ENCODE measurements around the gene FRS3. TPM values are rescaled to one million over a fixed set of nuclear protein-coding genes. Genes with fewer than 3 reads are reported as not detected.
A peak's percentile ranks its signal among the peaks of the same experiment; 100 is the strongest.

FRS3 gene
- total and polyA plus RNA-seq, 2 experiments from 2014 or later = 1.4 to 8.4 TPM

DNA sequence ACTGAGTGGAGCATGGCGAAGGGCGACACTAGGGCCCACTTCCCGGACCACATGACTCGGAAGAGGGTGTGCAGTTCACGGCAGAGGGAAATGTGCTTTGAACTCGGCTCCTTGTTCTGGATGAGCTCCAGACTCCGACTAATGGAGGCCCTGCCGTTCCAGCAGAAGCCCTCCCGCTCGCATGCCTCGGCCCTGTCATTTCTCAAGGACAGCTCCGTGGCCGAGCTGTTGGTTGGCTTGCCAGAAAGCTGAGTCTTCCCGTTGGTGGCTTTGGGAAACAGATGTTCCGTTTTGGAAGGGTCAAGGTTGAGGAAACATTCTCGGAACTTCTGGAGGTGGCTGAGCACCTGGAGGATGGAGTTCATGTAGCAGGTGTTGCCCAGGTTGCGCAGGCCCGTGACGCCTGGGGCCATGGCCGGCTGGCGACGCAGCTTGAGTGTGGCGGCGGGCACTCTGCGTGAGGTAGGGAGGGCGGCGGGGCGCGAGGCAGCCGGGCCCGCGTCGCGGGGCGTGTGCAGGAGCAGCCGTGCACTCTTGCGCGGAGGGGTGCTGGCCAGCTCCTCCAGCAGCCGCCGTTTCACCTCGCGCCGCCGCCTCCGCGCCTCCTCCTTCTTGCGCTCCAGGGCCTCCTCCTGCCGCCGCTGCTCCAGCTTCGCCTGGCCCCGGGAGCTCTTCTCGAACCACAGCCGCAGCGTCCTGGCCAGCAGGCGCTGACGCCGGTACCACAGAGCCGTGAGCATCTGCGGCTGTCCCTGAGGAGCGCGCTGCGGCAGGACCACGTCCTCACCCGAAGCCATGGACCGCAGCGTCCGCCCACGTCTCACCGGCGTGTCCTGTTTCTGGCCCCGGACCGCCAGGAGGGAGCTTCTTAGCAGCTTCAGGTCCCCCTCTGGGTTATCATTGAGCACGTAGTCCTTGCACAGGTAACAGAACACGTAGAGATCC lies 26.4 kb upstream of the FRS3 start:
- 97% methylated on average over 52 of the region's 74 CpGs for WGBS (ENCODE audit: low lambda C conversion rate, missing lambda C conversion rate)
- H3K79me2 ChIP-seq = no peaks in the 10 kb centered on the region
- no peaks in the 10 kb centered on the region for H3K36me3 ChIP-seq (replicated peaks; ENCODE audit: insufficient read depth, low read depth)
- H3K27ac ChIP-seq = no peak overlapping the region
- H3K9me3 ChIP-seq (ENCODE audit: low read depth) = no peaks in the 10 kb centered on the region
- H3K27me3 ChIP-seq = no peaks in the 10 kb centered on the region
- no peaks in the 10 kb centered on the region for H4K20me1 ChIP-seq (ENCODE audit: insufficient read depth, poor library complexity, severe bottlenecking)
- no peaks in the 10 kb centered on the region for H3K9me2 ChIP-seq (replicated peaks; ENCODE audit: insufficient read depth)
- H2AFZ ChIP-seq = no peak overlapping the region
- DNase-seq (ENCODE audit: low spot score) = no peak
- H3K4me2 ChIP-seq = no peak overlapping the region
- no peaks in the 10 kb centered on the region for H3K4me1 ChIP-seq (ENCODE audit: insufficient read depth)
- no peak overlapping the region for H3K4me3 ChIP-seq
- TF ChIP-seq EZH2 (IDR thresholded peaks at IDR 0.05; ENCODE audit: borderline replicate concordance) (no peak), EZH2phosphoT487 (IDR thresholded peaks at IDR 0.05; ENCODE audit: low read depth, severe bottlenecking, unreplicated experiment) (no peak)
- TF ChIP-seq, protein P1, sequence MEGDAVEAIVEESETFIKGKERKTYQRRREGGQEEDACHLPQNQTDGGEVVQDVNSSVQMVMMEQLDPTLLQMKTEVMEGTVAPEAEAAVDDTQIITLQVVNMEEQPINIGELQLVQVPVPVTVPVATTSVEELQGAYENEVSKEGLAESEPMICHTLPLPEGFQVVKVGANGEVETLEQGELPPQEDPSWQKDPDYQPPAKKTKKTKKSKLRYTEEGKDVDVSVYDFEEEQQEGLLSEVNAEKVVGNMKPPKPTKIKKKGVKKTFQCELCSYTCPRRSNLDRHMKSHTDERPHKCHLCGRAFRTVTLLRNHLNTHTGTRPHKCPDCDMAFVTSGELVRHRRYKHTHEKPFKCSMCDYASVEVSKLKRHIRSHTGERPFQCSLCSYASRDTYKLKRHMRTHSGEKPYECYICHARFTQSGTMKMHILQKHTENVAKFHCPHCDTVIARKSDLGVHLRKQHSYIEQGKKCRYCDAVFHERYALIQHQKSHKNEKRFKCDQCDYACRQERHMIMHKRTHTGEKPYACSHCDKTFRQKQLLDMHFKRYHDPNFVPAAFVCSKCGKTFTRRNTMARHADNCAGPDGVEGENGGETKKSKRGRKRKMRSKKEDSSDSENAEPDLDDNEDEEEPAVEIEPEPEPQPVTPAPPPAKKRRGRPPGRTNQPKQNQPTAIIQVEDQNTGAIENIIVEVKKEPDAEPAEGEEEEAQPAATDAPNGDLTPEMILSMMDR (IDR thresholded peaks at IDR 0.05; ENCODE audit: poor library complexity) = no peak

DNA sequence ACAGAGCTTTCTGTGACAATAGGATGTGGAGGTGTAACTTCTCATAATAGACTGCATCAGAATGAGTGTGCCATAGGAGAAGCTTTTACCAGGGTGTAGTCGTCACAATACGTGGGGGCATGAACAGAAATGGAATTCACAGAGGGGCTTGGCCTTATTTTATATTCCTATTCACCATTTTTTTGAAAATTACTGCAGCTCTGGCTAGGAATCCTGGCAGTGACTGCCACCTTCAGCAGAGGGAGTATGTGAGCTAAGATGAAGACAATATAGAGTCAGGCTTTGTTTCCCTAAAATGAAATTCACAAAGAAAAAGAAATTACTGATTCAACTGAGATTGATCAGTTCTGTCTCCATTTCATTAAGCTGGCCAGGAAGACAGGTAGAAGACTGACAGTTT lies 21.7 kb upstream of the FRS3 start:
- H3K4me3 ChIP-seq = no peak overlapping the region
- H3K27me3 ChIP-seq = no peaks in the 10 kb centered on the region
- no peak overlapping the region for H3K27ac ChIP-seq
- TF ChIP-seq, protein P1 (IDR thresholded peaks at IDR 0.05; ENCODE audit: poor library complexity) = peak; percentile 45
- TF ChIP-seq EZH2phosphoT487 (IDR thresholded peaks at IDR 0.05; ENCODE audit: low read depth, severe bottlenecking, unreplicated experiment) (no peak), EZH2 (IDR thresholded peaks at IDR 0.05; ENCODE audit: borderline replicate concordance) (no peak)
- no peaks in the 10 kb centered on the region for H3K4me1 ChIP-seq (ENCODE audit: insufficient read depth)
- no peaks in the 10 kb centered on the region for H3K9me3 ChIP-seq (ENCODE audit: low read depth)
- H3K4me2 ChIP-seq = no peak overlapping the region
- DNase-seq (ENCODE audit: low spot score) = no peak
- H3K79me2 ChIP-seq = no peaks in the 10 kb centered on the region
- H4K20me1 ChIP-seq (ENCODE audit: insufficient read depth, poor library complexity, severe bottlenecking) = no peaks in the 10 kb centered on the region
- H3K36me3 ChIP-seq (replicated peaks; ENCODE audit: insufficient read depth, low read depth) = no peaks in the 10 kb centered on the region
- H3K9me2 ChIP-seq (replicated peaks; ENCODE audit: insufficient read depth) = no peaks in the 10 kb centered on the region
- 85% methylated on average over 2 of the region's 2 CpGs for WGBS (ENCODE audit: low lambda C conversion rate, missing lambda C conversion rate)
- no peak overlapping the region for H2AFZ ChIP-seq

DNA sequence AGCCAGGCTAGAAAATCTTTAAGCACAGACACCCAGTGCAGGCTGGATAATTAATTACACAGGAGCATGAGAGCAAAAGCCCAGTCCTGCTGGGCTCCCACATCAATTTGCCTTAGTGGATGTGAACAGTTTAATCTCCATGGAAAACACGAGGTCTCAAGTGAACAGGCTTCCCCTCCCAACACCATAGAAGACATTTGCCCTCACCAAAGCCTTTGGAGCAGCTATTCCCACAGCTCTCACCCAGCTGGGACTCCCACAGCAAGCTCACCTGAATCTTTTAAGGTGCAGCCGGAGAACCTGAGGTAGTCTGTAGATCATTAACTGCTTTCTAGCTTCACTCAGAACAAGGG lies 19.8 kb upstream of the FRS3 start:
- no peaks in the 10 kb centered on the region for H3K9me3 ChIP-seq (ENCODE audit: low read depth)
- WGBS (ENCODE audit: low lambda C conversion rate, missing lambda C conversion rate) = 71% methylated on average over 2 of the region's 2 CpGs
- no peak for DNase-seq (ENCODE audit: low spot score)
- no peak overlapping the region for H2AFZ ChIP-seq
- no peak overlapping the region for H3K4me2 ChIP-seq
- no peaks in the 10 kb centered on the region for H4K20me1 ChIP-seq (ENCODE audit: insufficient read depth, poor library complexity, severe bottlenecking)
- no peaks in the 10 kb centered on the region for H3K4me1 ChIP-seq (ENCODE audit: insufficient read depth)
- no peak overlapping the region for H3K4me3 ChIP-seq
- no peaks in the 10 kb centered on the region for H3K27me3 ChIP-seq
- no peaks in the 10 kb centered on the region for H3K36me3 ChIP-seq (replicated peaks; ENCODE audit: insufficient read depth, low read depth)
- TF ChIP-seq EZH2phosphoT487 (IDR thresholded peaks at IDR 0.05; ENCODE audit: low read depth, severe bottlenecking, unreplicated experiment) = no peak
- no peak for TF ChIP-seq EZH2 (IDR thresholded peaks at IDR 0.05; ENCODE audit: borderline replicate concordance)
- TF ChIP-seq, protein P1 (IDR thresholded peaks at IDR 0.05; ENCODE audit: poor library complexity) = no peak
- no peaks in the 10 kb centered on the region for H3K79me2 ChIP-seq
- no peaks in the 10 kb centered on the region for H3K9me2 ChIP-seq (replicated peaks; ENCODE audit: insufficient read depth)
- no peak overlapping the region for H3K27ac ChIP-seq

Data from hepatocyte (in vitro differentiated cells).